ENCODE data around the gene KLF14.

KLF14 gene

GRCh38 chr7:130689683-130690082, 44.3 kb downstream of the KLF14 start:
- no peaks in the 10 kb centered on the region for H3K36me3 ChIP-seq (ENCODE audit: control insufficient read depth in 2 of 2, insufficient read depth in 2 of 2, low read length in 2 of 2)
- H3K4me1 ChIP-seq (ENCODE audit: control insufficient read depth in 2 of 2, insufficient read depth in 2 of 2, low read length in 2 of 2) = no peaks in the 10 kb centered on the region
- H3K27ac ChIP-seq (ENCODE audit: low read depth in 2 of 2, low read length in 2 of 2) = no peak overlapping the region
- no peaks in the 10 kb centered on the region for H3K27me3 ChIP-seq (ENCODE audit: control insufficient read depth in 2 of 2, insufficient read depth in 2 of 2, low read length in 2 of 2)
- H3K9me3 ChIP-seq (ENCODE audit: control insufficient read depth in 2 of 2, low read length in 2 of 2) = no peaks in the 10 kb centered on the region
- H3K9ac ChIP-seq (ENCODE audit: low read depth in 1 of 2, low read length in 2 of 2) = no peak overlapping the region
- no peak overlapping the region for H3K4me3 ChIP-seq (ENCODE audit: low read length in 2 of 2)

DNA sequence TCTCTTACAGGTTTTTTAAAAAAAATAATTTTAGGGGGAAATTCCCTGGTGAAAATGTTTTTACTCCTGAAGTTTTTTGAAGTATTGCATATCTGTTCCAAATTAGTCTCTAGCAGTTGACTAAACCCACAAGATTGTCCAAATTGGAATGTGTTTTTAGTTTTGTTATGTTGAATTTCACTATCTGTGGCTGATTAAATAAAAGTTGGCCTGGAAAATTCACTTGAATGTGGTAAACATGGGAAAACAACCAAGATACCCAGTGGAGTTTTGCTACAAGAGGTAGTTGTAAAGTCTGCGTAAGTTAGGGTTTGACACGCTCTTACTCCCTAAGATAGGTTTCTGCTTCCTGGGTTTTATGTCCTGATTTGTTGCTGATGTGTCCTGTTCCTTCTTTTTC, 51.0 kb downstream of the KLF14 start:
- Histone ChIP-seq H3K9ac (ENCODE audit: low read depth in 1 of 2, low read length in 2 of 2) (no peak overlapping the region), H3K4me1 (ENCODE audit: control insufficient read depth in 2 of 2, insufficient read depth in 2 of 2, low read length in 2 of 2) (no peaks in the 10 kb centered on the region), H3K36me3 (ENCODE audit: control insufficient read depth in 2 of 2, insufficient read depth in 2 of 2, low read length in 2 of 2) (no peaks in the 10 kb centered on the region), H3K27me3 (ENCODE audit: control insufficient read depth in 2 of 2, insufficient read depth in 2 of 2, low read length in 2 of 2) (no peaks in the 10 kb centered on the region), H3K27ac (ENCODE audit: low read depth in 2 of 2, low read length in 2 of 2) (no peak overlapping the region), H3K4me3 (ENCODE audit: low read length in 2 of 2) (no peak overlapping the region), H3K9me3 (ENCODE audit: control insufficient read depth in 2 of 2, low read length in 2 of 2) (no peaks in the 10 kb centered on the region)
